ENCODE results near the gene CNKSR1.

CNKSR1 gene

DNA sequence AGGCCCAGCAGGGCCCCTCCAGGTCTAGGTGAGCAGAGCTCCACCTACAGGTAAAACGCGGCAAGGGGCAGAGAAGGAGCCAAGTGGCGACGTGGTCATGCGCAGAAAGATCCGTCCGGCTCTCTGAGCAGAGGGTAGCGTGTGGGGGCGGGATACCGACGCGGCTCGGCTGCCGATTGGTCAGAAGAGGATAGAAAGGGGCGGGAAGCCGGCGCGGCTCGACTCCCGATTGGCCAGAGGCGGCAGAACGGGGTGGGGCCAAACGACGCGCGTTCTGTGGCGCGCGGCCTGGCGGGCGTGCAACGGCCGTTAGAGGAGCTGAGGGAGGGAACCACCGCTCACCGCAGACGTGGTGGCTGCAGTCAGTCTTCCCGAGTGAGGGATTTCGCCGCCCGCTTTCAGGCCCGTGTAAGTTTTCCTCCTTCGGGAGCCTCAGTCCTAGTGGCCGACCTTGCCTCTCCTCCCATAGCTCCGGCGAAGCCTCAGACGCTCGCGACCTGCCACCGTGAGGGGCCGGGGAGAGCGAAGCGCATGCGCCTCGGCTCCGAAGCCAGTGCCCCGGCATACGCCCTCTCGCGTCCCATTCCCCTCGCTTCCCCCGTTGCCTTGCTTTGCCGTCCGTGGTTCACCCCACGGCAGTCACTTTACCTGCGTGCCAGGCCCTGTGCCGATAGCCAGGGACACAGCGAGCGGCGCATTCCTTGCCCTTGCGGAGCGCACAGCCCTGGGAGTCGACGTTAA is 56.8 kb downstream of the CNKSR1 start, which contains the start of gene CEP85:
Gene CEP85, plus strand, starts transcription at position 298 of the 741 bp plus-strand sequence. CDS start 5,584 bp downstream, outside the sequence.
- DNase-seq, result peak; percentile 98

DNA sequence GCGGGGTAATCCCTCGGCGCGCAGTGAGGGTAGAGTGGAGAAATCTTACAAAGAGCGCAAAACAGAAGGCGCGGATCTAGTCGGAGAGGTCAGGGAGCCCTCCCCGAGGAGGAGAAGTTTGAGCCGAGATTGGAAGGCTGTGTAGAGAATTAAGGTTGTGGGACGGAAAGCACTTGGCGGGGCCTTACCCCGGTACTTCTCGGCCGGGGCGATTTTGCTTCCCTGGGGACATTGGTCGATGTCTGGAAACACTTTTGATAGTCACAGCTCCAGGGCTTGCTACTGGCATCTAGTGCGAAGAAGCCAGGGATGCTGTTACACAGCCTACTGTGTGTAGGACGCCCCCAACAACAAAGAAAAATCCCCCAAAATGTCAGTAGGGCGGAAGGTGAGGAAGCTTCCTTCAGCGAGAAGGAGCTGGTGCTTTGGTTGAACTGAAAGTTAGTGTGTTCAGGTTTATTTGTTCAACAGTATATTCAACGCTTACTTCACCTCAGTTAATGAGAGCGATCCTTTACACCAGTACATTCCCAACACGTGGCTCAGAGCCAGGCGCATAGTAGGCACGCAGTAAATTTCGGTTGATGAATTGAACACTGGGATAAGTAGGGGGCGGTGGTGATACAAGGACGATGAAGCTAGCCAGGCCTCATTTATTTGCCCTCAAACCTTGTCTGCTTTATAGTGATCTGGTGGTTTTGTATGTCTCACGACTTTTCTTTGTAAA is 57.5 kb downstream of the CNKSR1 start:
- DNase-seq, result peak; percentile 6

DNA sequence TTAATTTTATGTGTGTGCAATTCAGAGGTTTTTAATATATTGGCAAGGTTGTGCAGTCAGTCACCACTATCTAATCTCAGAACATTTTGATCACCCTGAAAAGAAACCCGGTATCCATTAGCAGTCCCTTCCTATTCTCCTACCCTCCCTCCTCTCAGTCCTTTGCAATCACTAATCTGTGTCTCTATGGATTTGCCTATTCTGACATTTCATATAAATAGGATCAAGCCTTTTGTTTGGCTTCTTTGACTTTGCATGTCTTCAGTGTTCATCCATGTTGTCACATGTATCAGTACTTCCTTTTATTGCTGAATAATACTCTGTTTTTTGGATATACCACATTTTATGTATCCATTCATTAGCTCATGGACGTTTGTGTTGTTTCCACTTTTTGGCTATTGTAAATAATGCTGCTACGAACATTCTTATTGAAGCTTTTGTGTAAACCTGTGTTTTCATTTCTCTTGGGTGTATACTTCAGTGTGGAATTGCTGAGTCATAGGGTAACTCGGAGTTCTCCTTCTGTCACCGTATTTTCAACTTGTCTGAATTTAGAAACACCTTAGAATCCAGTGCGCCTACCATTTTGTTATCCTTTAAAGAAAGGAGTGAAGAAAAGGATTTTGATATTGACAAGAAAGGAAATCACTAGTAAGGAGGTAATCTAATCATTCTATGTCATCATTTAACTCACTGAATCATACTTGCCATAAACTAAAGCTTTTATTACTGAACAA is 60.1 kb downstream of the CNKSR1 start:
- no peak for DNase-seq
